ENCODE results near the gene APP. TPM values are rescaled to one million over a fixed set of nuclear protein-coding genes. Genes with fewer than 3 reads are reported as not detected.

The APP gene
- total RNA-seq, 1 donor from 2014 or later: 306 TPM

GRCh38 chr21:26171258-26172100 lies 909 bp upstream of the APP start:
- Histone ChIP-seq H3K4me3 (peak overlapping the region; percentile 98), H3K36me3 (no peaks in the 10 kb centered on the region), H3K4me2 (peak overlapping the region; percentile 86), H3K9ac (no peak overlapping the region), H4K20me1 (ENCODE audit: low read depth) (peaks cover 20% of the 10 kb centered on the region), H3K27me3 (peaks cover 10% of the 10 kb centered on the region), H3K9me3 (ENCODE audit: low read depth) (no peaks in the 10 kb centered on the region), H3K79me2 (ENCODE audit: low read depth) (peaks cover 41% of the 10 kb centered on the region), H3F3A (ENCODE audit: low read depth) (peaks cover 19% of the 10 kb centered on the region), H2AFZ (replicated peaks) (peak overlapping the region; percentile 99), H3K4me1 (peaks cover 25% of the 10 kb centered on the region), H3K27ac (no peak overlapping the region)
- H3K27ac Mint-ChIP-seq: peak overlapping the region; percentile 68
- TF ChIP-seq EZH2phosphoT487 (IDR thresholded peaks at IDR 0.05) (no peak), EZH2 (IDR thresholded peaks at IDR 0.05) (no peak)
- TF ChIP-seq, protein P1, sequence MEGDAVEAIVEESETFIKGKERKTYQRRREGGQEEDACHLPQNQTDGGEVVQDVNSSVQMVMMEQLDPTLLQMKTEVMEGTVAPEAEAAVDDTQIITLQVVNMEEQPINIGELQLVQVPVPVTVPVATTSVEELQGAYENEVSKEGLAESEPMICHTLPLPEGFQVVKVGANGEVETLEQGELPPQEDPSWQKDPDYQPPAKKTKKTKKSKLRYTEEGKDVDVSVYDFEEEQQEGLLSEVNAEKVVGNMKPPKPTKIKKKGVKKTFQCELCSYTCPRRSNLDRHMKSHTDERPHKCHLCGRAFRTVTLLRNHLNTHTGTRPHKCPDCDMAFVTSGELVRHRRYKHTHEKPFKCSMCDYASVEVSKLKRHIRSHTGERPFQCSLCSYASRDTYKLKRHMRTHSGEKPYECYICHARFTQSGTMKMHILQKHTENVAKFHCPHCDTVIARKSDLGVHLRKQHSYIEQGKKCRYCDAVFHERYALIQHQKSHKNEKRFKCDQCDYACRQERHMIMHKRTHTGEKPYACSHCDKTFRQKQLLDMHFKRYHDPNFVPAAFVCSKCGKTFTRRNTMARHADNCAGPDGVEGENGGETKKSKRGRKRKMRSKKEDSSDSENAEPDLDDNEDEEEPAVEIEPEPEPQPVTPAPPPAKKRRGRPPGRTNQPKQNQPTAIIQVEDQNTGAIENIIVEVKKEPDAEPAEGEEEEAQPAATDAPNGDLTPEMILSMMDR (IDR thresholded peaks at IDR 0.05): no peak
- peak overlapping the region; percentile 99 for H3K4me3 Mint-ChIP-seq
- DNase-seq (ENCODE audit: low spot score): no peak
- H3K9me3 Mint-ChIP-seq: no peaks in the 10 kb centered on the region
- peaks cover 34% of the 10 kb centered on the region for H3K4me1 Mint-ChIP-seq
- H3K27me3 Mint-ChIP-seq (ENCODE audit: insufficient read depth, low read depth): peaks cover 9% of the 10 kb centered on the region
- H3K36me3 Mint-ChIP-seq: peaks cover 2% of the 10 kb centered on the region

- Histone ChIP-seq H3K36me3 (no peaks in the 10 kb centered on the region), H3K79me2 (ENCODE audit: low read depth) (peaks cover 57% of the 10 kb centered on the region), H3K27ac (peak overlapping the region; percentile 80), H3K4me2 (peak overlapping the region; percentile 86), H3K27me3 (peaks cover 10% of the 10 kb centered on the region), H3K4me3 (peak overlapping the region; percentile 98), H4K20me1 (ENCODE audit: low read depth) (peaks cover 37% of the 10 kb centered on the region), H3F3A (ENCODE audit: low read depth) (peaks cover 19% of the 10 kb centered on the region), H3K4me1 (peaks cover 37% of the 10 kb centered on the region), H2AFZ (replicated peaks) (peak overlapping the region; percentile 82), H3K9me3 (ENCODE audit: low read depth) (no peaks in the 10 kb centered on the region), H3K9ac (peak overlapping the region; percentile 76)
- H3K27me3 Mint-ChIP-seq (ENCODE audit: insufficient read depth, low read depth): peaks cover 9% of the 10 kb centered on the region
- TF ChIP-seq, protein P1 (IDR thresholded peaks at IDR 0.05): peak; percentile 17
- TF ChIP-seq EZH2phosphoT487 (IDR thresholded peaks at IDR 0.05) (peak; percentile 3), EZH2 (IDR thresholded peaks at IDR 0.05) (no peak)
- peaks cover 2% of the 10 kb centered on the region for H3K9me3 Mint-ChIP-seq
- H3K4me3 Mint-ChIP-seq: peak overlapping the region; percentile 99
- H3K4me1 Mint-ChIP-seq: peaks cover 48% of the 10 kb centered on the region
- no peak overlapping the region for H3K27ac Mint-ChIP-seq
- DNase-seq (ENCODE audit: low spot score): peak; percentile 77
- H3K36me3 Mint-ChIP-seq: peaks cover 6% of the 10 kb centered on the region
Measured at GRCh38 chr21:26169611-26170470, 729 bp downstream of the APP start.

DNA sequence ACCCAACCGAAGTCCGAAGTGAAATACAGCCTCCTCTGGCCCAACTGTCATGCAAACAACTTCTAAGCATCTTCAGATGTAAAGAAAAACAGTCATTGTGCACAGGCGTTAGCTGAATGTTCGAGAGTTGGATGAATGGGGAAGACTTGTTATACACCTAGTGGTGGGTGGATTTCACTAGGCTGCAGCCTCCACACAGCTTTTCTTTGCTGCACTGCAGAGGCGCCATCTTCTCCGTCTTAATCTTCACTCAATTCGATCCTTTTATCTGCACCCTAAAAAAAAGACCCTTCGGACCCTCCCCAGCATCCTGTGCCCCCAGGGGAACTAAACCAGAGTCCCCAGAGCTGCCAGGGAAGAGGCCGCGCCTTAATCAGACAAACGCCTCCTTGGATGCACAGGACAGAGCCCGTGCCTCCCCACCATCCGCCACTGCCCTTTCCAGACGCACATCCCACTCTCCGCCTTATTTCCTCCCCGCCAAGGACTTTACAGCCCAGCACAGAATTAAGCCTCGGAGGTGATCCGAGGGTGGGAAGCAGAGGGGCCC lies 1.4 kb downstream of the APP start:
- Mint-ChIP-seq H3K4me3 (peak overlapping the region; percentile 99), H3K4me1 (peaks cover 48% of the 10 kb centered on the region), H3K27me3 (ENCODE audit: insufficient read depth, low read depth) (peaks cover 9% of the 10 kb centered on the region), H3K27ac (peak overlapping the region; percentile 99), H3K36me3 (peaks cover 8% of the 10 kb centered on the region), H3K9me3 (peaks cover 2% of the 10 kb centered on the region)
- H4K20me1 ChIP-seq (ENCODE audit: low read depth): peaks cover 44% of the 10 kb centered on the region
- no peak for TF ChIP-seq EZH2 (IDR thresholded peaks at IDR 0.05)
- TF ChIP-seq, protein P1 (IDR thresholded peaks at IDR 0.05): peak; percentile 41
- peak overlapping the region; percentile 86 for H3K4me2 ChIP-seq
- H3K9ac ChIP-seq: peak overlapping the region; percentile 76
- peaks cover 37% of the 10 kb centered on the region for H3K4me1 ChIP-seq
- peaks cover 64% of the 10 kb centered on the region for H3K79me2 ChIP-seq (ENCODE audit: low read depth)
- H3F3A ChIP-seq (ENCODE audit: low read depth): peaks cover 19% of the 10 kb centered on the region
- DNase-seq (ENCODE audit: low spot score): peak; percentile 73
- H3K9me3 ChIP-seq (ENCODE audit: low read depth): no peaks in the 10 kb centered on the region
- H3K36me3 ChIP-seq: no peaks in the 10 kb centered on the region
- peak overlapping the region; percentile 82 for H2AFZ ChIP-seq (replicated peaks)
- peaks cover 10% of the 10 kb centered on the region for H3K27me3 ChIP-seq
- H3K27ac ChIP-seq: peak overlapping the region; percentile 80
- H3K4me3 ChIP-seq: peak overlapping the region; percentile 98

Data from neural progenitor cell (in vitro differentiated cells).